ENCODE results near the gene SOX4.

SOX4 gene

GRCh38 chr6:21560249-21560648 lies 33.3 kb upstream of the SOX4 start:
- ChIA-PET POLR2A (ENCODE audit: low non-redundant PET) (no interaction called here), CTCF (no interaction called here)
- no peak overlapping the region for H3K27ac ChIP-seq
- TF ChIP-seq CTCF (conservative IDR thresholded peaks at IDR 0.05; ENCODE audit: low read depth), result no peak
- no peak for DNase-seq (ENCODE audit: low spot score)

DNA sequence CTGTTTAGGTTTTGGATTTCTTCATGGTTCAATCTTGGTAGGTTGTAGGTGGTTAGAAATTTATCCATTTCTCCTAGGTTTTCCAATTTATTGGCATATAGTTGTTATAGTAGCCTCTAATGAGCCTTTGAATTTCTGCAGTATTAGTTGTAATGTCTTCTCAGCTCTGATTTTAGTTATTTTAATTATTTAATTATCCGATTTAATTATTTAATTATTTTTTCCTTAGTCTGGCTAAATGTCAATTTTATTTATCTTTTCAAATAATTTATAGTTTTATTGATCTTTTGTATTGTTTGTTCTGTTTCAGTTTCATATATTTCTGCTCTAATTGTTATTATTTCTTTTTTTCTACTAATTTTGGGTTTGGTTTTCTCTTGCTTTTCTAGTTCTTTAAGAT lies 28.1 kb upstream of the SOX4 start:
- ChIA-PET CTCF (interaction anchor here (0.6 kb wide), 1 partner anchor 906 kb away, joined by 3 read pairs; no protein-coding TSS in a partner anchor), POLR2A (ENCODE audit: low non-redundant PET) (interaction anchor here (0.5 kb wide), 1 partner anchor 1298 kb away, joined by 3 read pairs; no protein-coding TSS in a partner anchor)
- no peak overlapping the region for H3K27ac ChIP-seq
- no peak for DNase-seq (ENCODE audit: low spot score)
- TF ChIP-seq CTCF (conservative IDR thresholded peaks at IDR 0.05; ENCODE audit: low read depth), result no peak

DNA sequence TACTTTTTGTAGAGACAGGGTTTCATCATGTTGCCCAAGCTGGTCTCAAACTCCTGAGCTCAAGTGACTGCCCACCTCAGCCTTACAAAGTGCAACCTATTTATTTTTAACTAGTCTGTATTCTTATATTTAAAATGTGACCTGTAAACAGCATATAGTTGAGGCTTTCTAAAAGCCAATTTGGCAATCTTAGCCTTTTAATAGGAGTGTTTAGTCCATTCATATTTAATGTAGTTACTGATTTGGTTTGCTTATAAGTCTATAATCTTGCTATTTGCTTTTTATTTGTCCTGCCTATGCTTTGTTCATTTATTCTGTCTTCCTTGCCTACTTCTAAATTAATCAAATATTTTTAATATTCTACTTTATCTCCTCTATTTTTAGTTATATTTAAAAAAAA lies 15.0 kb upstream of the SOX4 start:
- POLR2A ChIA-PET (ENCODE audit: low non-redundant PET), result no interaction called here
- H3K27ac ChIP-seq, result no peak overlapping the region
- no peak for TF ChIP-seq CTCF (conservative IDR thresholded peaks at IDR 0.05; ENCODE audit: low read depth)
- no peak for DNase-seq (ENCODE audit: low spot score)
- CTCF ChIA-PET, result no interaction called here

DNA sequence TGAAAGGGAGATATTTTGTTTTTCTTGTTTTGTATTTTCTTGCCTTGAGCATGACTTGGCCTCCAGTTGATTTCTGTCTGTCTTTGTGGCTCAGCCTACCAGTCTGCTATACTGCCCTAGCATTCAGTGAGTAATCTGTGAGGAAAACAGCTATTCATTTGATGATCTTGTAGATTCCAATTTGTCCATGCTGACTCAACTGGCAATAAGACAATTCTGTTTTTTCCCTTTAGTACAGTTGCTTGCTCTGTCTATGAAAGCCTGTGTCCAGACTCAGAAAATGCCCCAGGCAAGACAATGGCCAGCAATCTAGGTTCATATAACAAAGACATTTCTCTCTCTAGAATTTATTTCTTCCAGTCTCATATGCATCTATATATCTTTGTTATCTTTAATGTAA lies 10.9 kb upstream of the SOX4 start:
- no peak for TF ChIP-seq CTCF (conservative IDR thresholded peaks at IDR 0.05; ENCODE audit: low read depth)
- ChIA-PET CTCF (interaction anchor here (0.6 kb wide), 1 partner anchor 1408 kb away, joined by 3 read pairs; no protein-coding TSS in a partner anchor), POLR2A (ENCODE audit: low non-redundant PET) (no interaction called here)
- H3K27ac ChIP-seq, result no peak overlapping the region
- no peak for DNase-seq (ENCODE audit: low spot score)

DNA sequence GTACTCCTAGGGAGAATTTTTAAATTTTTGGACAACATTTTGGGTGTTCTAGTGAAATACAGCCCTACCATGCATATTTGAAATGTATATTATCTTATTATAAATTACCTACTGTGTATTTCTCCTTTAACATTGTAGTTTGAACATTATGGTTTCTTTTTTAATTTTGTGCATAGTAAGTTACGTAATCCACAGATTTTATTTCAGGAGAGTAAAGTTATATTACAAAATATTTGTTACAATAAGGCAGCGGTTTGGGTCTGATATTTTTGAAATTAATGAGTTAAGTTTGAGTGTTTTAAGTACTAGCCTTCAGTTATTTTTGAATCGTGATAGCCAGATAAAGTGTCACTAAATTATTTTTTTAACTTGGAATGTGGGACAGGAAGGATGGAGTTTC lies 7.3 kb upstream of the SOX4 start:
- DNase-seq (ENCODE audit: low spot score), result no peak
- ChIA-PET CTCF (interaction anchor here (0.7 kb wide), 1 partner anchor 685 kb away, joined by 3 read pairs; no protein-coding TSS in a partner anchor), POLR2A (ENCODE audit: low non-redundant PET) (no interaction called here)
- TF ChIP-seq CTCF (conservative IDR thresholded peaks at IDR 0.05; ENCODE audit: low read depth), result no peak
- H3K27ac ChIP-seq, result no peak overlapping the region

GRCh38 chr6:21586740-21587178 lies 6.8 kb upstream of the SOX4 start:
- POLR2A ChIA-PET (ENCODE audit: low non-redundant PET), result no interaction called here
- no peak for TF ChIP-seq CTCF (conservative IDR thresholded peaks at IDR 0.05; ENCODE audit: low read depth)
- H3K27ac ChIP-seq, result peak overlapping the region; percentile 91
- CTCF ChIA-PET, result interaction anchor here (0.7 kb wide), 1 partner anchor 685 kb away, joined by 3 read pairs; no protein-coding TSS in a partner anchor
- DNase-seq (ENCODE audit: low spot score), result no peak

All from RWPE1 (cell line).